Effector CD4-positive, alpha-beta T cell (primary cell): ENCODE data around the gene LENEP.

Experiments used
- DNase-seq: peaks from one replicate; pipeline ENCODE4 v3.0.0-alpha.2; 2020

LENEP gene

GRCh38 chr1:155011437-155012025 lies 18.1 kb downstream of the LENEP start:
- DNase-seq: no peak

GRCh38 chr1:155012026-155012546 lies 18.7 kb downstream of the LENEP start:
- DNase-seq: no peak

- DNase-seq: no peak
These were observed 19.6 kb downstream of the LENEP start for GRCh38 chr1:155012776-155013602.

GRCh38 chr1:155013632-155014031 lies 20.2 kb downstream of the LENEP start:
- DNase-seq: peak; percentile 38

GRCh38 chr1:155014709-155015508 lies 21.5 kb downstream of the LENEP start:
- no peak for DNase-seq

- no peak for DNase-seq
These were observed 22.3 kb downstream of the LENEP start for GRCh38 chr1:155015527-155016230.

GRCh38 chr1:155016231-155016831 lies 22.9 kb downstream of the LENEP start:
- no peak for DNase-seq

- DNase-seq: peak; percentile 85
These were observed 23.9 kb downstream of the LENEP start for GRCh38 chr1:155017041-155017945.

- DNase-seq: no peak
These were observed 24.5 kb downstream of the LENEP start for GRCh38 chr1:155017946-155018316.

GRCh38 chr1:155018617-155019348 lies 25.4 kb downstream of the LENEP start:
- DNase-seq: no peak

- DNase-seq: no peak
These were observed 26.2 kb downstream of the LENEP start for GRCh38 chr1:155019377-155020245.

GRCh38 chr1:155022136-155022926 lies 28.9 kb downstream of the LENEP start:
- no peak for DNase-seq

- DNase-seq: no peak
These were observed 29.5 kb downstream of the LENEP start for GRCh38 chr1:155022927-155023236.

GRCh38 chr1:155023627-155024026 lies 30.2 kb downstream of the LENEP start:
- no peak for DNase-seq

GRCh38 chr1:155024315-155024714 lies 30.9 kb downstream of the LENEP start:
- no peak for DNase-seq

- DNase-seq: no peak
These were observed 32.8 kb downstream of the LENEP start for GRCh38 chr1:155026154-155026553.

- no peak for DNase-seq
These were observed 33.2 kb downstream of the LENEP start for GRCh38 chr1:155026588-155026987.

GRCh38 chr1:155029513-155030242 lies 36.3 kb downstream of the LENEP start:
- no peak for DNase-seq
